Measurements from ENCODE around the gene POC1B. TPM values are rescaled to one million over a fixed set of nuclear protein-coding genes. Genes with fewer than 3 reads are reported as not detected.
A peak's percentile ranks its signal among the peaks of the same experiment; 100 is the strongest.

Gene POC1B
- total RNA-seq = 6.8 TPM

GRCh38 chr12:89525824-89526770, at the start of gene POC1B:
TSS of gene POC1B (minus strand) at chr12:89526047. CDS start at chr12:89525895, 152 bp downstream.
- peak; percentile 72 for ATAC-seq

- ATAC-seq = no peak
These were observed 49.5 kb upstream of the POC1B start for GRCh38 chr12:89575374-89575773.

DNA sequence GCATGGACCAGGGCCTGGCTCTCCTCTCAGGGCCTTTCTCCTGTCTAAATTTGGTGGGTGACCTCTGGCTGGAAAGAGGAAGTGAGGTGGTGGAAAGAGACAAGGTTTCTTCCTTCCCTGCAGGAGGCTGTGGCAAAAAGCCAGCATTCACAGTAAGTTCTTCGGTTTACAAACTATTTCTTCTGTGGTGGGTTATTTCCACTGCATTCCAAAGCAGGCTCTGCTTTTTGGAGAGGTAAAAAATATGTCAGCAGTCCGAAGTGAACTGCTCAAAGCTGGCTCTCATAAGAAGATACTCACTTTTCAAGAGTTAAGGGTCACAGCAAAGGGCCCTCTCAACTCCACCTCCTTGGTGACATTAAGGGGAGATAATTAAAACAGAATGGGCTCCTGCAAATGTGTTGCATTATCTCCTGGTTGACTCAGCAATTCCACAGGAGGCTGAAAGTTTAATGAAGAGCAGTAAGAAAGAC, 48.9 kb upstream of the POC1B start:
- no peak for ATAC-seq

DNA sequence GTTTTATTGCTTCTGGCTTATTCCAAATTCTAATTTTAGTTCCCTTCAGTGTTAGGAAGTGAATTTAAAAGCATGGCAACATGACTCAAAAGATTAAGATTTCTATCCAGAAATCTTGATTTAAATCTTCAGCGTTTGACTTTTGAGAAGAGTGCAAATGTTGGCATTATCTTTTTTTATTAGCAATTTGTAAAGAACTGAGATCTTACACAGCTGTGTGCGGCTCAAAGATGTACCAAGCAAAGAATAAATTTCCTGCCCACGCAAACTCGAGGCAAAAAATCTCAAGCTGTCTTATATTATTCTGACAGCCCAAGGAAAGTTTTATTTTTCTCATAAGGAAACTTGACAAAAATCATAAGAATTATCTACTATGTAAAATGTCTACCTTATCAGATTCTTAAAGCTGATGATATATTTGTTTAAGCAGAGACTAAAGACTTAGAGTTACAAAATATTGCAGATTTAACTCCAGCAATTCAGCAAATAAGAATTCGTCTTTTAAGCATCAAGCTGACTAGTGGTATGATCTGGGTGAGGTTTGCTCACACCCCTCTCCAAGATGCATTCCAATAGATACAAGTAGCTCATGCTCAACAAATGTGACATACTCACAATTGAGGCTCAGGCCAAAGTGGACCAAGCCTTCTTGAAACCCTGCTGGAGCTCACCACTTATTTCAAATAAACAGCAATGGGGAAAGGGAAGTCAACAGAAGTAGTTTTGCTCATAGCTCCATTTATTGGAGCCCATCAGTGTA, 47.4 kb upstream of the POC1B start:
- no peak for ATAC-seq

DNA sequence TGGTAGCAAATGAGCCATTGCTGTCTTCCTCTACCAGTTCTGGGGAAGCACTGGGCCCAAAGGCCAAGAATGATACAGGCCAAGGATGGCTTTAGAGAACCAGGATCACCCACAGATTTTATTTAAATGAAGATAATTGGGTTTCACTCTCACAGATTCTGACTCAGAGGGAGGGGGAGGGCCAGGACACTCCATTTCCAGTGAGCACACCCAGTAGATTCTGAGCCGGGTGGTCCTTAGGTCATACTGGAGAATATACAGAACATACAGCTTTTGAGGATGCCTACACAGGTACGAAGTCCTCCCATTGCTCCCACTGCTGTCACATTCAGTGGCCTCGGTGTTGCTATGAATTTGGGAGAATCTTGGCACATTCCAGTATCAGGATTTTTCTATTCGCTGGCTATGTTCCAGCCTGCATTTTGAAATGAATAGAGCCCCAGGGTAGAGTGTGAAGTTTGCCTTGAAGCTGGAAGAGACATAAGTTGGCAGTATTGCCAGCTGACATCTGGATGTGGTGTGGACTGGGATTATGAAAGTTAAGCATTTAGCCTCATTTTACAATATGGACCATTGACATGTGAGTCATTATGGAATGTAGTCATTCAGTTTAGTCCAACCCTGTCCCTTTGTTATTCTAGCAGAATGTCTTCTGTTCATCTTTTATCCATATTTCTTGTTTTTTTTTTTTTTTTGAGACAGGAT, 45.8 kb upstream of the POC1B start:
- no peak for ATAC-seq

DNA sequence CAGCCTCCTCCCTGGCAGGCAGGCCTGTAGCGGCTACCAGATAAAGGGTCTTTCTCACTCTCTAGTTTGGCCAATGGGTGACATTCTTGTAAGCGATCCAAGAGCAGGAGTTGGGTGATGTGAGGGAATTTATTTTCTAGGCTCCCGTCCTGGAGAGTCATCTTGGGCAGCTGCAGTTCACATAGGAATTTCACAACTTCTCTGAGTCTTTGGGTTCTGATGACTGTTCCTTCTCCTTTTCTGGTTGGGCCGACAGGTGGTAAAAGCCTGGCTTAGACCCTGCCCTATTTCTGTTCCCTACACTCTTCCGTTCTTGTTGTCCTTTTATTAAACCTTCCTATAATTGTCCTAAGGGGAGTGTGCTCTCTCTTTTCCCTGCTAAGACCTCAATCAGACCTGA, 42.6 kb upstream of the POC1B start:
- peak; percentile 39 for ATAC-seq

DNA sequence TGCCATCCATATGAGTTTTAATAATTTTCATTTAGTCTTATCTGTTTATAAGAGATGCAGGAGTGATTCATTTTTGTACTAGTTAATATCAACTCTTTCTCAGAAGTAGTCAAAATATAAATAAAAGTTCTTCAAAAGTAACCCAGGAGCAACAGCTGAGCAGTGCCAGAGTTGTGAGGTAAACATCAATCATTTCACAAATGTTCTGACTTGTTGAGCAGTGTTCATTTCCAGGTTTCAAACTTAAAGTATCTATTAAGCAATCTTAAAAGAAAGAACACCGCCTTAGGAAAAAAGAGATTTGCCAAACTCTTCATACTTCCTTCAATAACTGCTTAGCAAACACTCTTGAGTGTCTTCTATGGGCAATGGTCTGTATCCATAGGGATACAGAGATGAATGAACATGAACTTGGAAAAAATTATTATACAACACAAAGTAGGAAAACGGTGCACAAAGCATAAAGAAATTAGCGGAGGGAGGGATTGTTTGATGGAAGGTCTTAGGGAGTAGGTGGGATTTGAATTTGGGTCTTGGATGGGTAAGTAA, 41.9 kb upstream of the POC1B start:
- ATAC-seq = peak; percentile 60

DNA sequence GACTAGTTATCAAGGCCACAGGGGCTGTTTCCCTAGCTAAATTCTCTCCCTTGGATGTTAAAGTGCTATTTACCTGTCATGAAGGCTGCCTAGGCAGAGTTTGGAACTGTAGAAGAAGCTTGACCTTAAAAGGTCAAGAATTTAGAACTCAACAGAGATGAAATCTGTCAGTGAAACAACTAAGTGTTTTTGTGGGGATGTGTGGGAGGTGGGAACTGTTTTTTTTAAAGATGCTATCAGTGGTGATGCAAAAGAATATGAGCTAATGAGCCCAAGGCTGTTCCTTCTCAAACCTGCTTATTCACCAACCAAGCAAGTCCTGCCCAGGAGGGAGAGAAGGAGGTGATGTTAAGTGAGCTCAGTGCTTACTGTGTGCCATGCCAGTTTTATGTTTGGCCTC, 40.8 kb upstream of the POC1B start:
- peak; percentile 73 for ATAC-seq

- no peak for ATAC-seq
These were observed 39.2 kb upstream of the POC1B start for GRCh38 chr12:89565002-89565401.

- ATAC-seq = no peak
These were observed 33.9 kb upstream of the POC1B start for GRCh38 chr12:89559753-89560152.

- no peak for ATAC-seq
These were observed 31.1 kb upstream of the POC1B start for GRCh38 chr12:89556976-89557375.

DNA sequence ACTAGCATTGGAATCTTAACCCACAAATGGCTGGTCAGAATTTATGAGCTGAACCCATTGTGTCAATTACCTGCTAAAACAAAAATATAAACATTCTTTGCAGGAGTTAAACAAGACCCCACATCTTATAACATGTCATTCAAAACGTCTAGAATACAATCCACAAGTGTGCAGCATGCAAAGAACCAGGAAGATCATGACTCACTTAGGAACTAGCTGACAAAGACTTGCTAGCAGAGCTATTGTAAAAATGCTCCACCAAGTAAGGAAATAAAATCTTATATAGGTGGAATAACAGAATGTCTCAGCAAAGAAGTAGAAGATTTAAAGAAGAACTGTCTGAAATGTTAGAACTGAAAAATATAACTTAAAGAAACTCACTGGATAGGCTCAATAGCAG, 26.5 kb upstream of the POC1B start:
- no peak for ATAC-seq

DNA sequence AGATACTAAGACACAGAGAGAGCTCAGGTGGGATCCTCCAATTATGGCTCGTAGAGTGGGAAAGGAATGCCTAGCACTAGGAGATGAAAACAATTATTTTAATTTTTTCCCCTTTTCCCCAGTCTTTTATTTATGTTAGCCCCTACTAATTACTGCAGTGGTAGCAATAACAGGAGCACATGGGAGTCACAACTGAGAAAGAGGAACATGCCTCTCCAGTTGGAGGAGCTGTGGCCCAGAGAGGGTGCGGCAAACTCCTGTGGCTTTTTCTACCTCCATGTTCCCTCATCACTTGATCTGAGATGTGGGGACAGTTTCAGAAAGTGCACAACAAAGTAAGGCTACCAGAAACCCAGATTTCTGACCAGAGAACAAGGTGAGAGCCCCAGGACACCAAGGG, 25.9 kb upstream of the POC1B start:
- no peak for ATAC-seq

DNA sequence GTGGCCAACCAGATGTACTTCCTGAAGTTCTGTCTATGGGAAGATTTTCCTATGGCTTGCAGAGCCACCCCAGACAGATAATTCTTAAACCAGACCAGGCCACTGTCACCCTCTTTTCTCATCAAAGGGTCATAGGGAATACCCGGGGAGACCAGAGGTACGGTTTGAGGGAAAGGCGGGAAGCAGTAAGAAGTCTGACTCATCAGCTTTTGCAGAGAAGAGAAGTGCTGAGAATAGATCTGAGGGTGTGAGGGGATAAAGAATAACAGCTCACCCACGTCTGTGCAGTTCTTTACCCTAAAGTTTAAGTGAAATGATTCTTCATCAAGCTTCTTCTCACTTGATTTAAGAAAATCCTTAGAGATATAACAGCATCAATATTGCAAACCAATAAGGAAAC, 21.3 kb upstream of the POC1B start:
- ATAC-seq = no peak

DNA sequence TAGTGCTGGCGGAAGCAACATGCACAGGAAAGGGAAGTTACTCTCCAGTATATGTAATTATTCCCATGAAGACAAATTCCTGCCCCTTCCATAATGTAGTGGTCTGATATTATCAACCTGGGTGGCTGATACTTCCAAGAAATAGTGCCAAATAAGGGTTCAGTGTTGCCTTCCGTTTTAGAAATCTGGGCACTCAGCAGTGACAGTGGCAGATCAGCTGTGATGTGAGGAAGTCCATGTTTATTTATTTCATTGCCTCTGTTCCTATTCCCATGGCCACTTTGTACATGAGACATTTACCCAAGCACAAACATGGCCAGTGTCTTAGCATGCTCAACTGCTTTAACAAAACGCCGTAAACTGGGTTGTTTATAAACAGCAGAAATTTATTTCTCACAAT, 20.3 kb upstream of the POC1B start:
- no peak for ATAC-seq

DNA sequence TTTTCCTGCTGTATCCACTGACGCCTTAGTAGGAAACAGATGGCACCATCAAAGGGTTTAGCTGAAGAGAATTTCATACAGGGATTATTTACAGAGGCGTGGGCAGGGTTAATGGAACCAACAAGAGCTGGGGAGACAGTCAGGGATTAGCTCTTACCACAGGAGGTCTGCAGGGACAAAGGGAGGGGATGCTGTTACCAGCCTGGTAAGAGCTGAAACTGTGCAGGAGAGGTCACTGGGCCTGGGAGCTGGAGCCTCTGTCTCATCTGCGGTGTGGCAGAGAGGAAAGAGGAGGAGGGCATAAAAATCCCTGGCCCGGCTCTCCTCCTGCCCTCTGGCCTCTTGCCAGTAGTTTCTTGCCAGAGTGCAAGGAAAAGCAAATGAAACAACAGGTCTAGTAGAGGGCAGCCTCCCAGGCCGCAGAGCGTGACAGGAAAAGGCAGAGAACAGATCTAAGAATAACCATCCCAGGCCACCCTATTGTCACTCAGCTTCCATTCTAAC, 18.9 kb upstream of the POC1B start:
- peak; percentile 25 for ATAC-seq

DNA sequence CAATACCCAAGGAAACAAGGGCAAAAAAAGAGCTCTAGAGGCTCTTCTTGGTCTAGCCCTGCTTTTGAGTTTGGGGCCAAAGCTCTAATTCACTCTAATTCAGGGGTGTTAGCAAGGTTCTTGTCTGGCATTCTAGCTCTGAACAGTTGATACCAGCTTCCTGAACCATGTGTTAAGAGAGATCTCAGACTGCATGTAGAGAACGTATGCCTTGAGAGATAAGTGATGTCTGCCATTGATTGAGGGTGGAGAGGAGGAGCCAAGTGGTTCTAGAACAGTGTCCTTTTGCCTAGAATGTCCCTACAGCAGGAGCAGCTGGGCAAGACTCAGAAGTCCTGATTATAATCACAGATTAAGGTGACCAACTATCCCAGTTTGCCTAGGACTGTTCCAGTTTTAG, 18.2 kb upstream of the POC1B start:
- no peak for ATAC-seq

- peak; percentile 83 for ATAC-seq
These were observed 17.2 kb upstream of the POC1B start for GRCh38 chr12:89542912-89543592.

DNA sequence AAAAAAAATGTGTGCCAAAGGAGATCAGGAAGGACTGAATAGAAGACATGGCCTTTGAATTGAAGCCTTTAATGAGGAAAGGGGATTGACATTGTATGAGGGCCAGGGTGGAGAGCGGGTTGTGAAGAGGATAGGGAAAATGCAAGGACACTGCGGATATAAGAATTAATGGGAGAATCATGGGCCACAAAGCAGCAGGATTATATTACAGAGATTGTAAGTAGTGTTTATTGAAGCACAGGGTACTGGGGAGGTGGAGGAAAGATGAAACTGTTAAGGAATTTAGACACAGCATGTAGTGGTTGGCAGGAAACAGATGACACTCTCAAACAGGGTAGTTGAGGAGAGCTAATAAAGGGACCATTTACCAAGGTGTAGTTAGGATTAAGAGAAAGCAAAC, 16.4 kb upstream of the POC1B start:
- ATAC-seq = no peak

DNA sequence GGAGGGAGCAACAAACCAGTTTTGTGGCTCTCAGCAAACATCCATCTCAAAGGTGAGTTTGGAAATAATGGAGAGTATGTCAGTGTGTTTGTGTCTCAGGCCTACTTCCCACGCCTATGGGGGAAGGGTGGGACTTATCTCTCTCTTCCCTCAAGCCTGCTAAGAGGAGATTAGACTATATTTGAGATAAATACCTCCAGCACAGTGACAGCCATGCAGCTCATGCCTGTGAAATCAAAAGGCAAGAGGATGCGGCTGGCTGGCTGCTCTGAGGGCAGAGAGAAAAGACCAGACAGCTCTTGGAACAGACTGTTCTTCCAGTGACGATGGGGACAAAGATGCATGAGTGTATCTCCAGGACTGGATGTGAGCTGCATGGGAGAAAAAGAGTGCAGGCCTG, 14.7 kb upstream of the POC1B start:
- ATAC-seq = no peak

- no peak for ATAC-seq
These were observed 13.8 kb upstream of the POC1B start for GRCh38 chr12:89539426-89540223.
